Stimulated activated naive B cell treated with anti-CD40 and anti-IgM and Interleukin-4, amounts not matched to agents 10 μg/mL and 1 μg/mL and 100 μg/mL, for 72 hours (primary cell): ENCODE results near the gene DRC3.
"Not testable (repeated sequence)": the region's sequence is repeated elsewhere in the genome, so short reads cannot be mapped to it uniquely, and the experiment has no call there.

ENCODE experiments used
- ATAC-seq, 2 donors: fragments of 150-1000 bp; cut with Tn5 transposase; replicated peaks; 2 replicates each; pipeline ENCODE4 v1.10.0; 2021; ENCODE audit warnings: moderate library complexity in 1 of 2
- DNase-seq: peaks from one replicate; pipeline ENCODE4 v3.0.0; 2021
- H3K27ac Mint-ChIP-seq: one replicate; pipeline ENCODE4 v1.8.0; 2022; ENCODE audit warnings: mild to moderate bottlenecking, mixed read lengths
- H3K27me3 Mint-ChIP-seq, 2 donors: one replicate each; pipeline ENCODE4 v1.8.0; 2022; ENCODE audit warnings: mixed read lengths in 2 of 2
- H3K36me3 Mint-ChIP-seq, 2 donors: one replicate each; pipeline ENCODE4 v1.8.0; 2022; ENCODE audit warnings: mixed read lengths in 2 of 2, mild to moderate bottlenecking in 1 of 2
- H3K4me1 Mint-ChIP-seq, 2 donors: one replicate each; pipeline ENCODE4 v1.8.0; 2022; ENCODE audit warnings: mixed read lengths in 2 of 2, mild to moderate bottlenecking in 1 of 2
- H3K4me3 Mint-ChIP-seq, 2 donors: one replicate each; pipeline ENCODE4 v1.8.0; 2022; ENCODE audit warnings: mild to moderate bottlenecking in 2 of 2, mixed read lengths in 2 of 2, moderate library complexity in 1 of 2
- H3K9me3 Mint-ChIP-seq, 2 donors: one replicate each; pipeline ENCODE4 v1.8.0; 2022; ENCODE audit warnings: mixed read lengths in 2 of 2, mild to moderate bottlenecking in 1 of 2

DRC3 gene

DNA sequence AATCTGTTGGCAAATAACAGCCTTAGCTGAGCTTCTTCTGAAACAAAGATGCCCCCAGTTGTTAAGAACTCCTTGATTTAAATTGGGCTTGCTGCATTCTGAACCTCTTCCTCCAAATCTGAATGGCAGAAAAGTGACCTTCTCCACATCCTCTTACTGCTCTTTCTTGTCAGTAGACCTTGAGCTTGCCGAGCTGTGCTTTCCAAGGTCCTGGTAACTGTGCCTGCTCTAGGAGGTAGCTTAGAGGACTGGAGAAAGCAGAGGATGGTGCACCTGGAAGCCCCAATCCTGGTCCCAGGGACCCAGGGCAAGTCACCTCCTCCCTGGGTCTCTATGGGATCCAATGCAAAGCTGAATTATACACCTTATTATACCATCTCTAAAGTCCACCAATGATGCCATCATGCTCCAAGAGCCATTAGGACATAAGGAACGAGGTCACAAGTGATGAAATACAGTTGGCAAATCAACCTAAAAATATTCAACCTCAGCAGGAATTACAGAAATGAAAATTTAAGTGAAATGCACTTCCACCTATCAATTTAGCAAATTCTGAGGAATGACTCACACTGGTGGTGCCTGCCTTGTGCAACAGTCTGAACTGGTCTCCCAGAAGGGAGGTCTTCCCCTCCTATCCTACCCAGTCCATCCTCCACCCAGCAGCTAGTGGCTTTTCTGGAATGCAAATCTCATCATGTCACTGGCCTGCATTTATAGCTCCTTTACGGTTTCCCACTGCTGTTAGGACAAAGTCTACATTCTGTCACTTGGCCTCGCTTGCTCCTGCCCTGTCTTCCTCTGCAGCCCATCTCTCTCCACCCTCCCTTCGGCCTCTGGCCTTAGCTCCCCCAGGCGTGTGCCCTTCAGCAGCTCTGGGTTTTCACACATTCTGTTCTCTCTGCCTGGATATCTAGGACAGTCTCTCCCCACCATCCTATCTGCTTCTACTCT is 37.1 kb upstream of the DRC3 start:
- no peak for ATAC-seq
- no peaks in the 10 kb centered on the region for H3K27me3 Mint-ChIP-seq
- DNase-seq = no peak
- H3K36me3 Mint-ChIP-seq = no peaks in the 10 kb centered on the region
- H3K9me3 Mint-ChIP-seq = no peaks in the 10 kb centered on the region
- H3K4me1 Mint-ChIP-seq = peaks cover 11 to 16% of the 10 kb centered on the region in 2 donors
- H3K4me3 Mint-ChIP-seq = no peak overlapping the region
- no peak overlapping the region for H3K27ac Mint-ChIP-seq

- ATAC-seq = no peak
- H3K4me3 Mint-ChIP-seq = no peak overlapping the region
- DNase-seq = no peak
- no peaks in the 10 kb centered on the region for H3K27me3 Mint-ChIP-seq
- no peak overlapping the region for H3K27ac Mint-ChIP-seq
- no peaks in the 10 kb centered on the region for H3K9me3 Mint-ChIP-seq
- H3K4me1 Mint-ChIP-seq = peaks cover 11 to 16% of the 10 kb centered on the region in 2 donors
- H3K36me3 Mint-ChIP-seq = no peaks in the 10 kb centered on the region
These were observed 35.3 kb upstream of the DRC3 start for GRCh38 chr17:17937201-17937853.

DNA sequence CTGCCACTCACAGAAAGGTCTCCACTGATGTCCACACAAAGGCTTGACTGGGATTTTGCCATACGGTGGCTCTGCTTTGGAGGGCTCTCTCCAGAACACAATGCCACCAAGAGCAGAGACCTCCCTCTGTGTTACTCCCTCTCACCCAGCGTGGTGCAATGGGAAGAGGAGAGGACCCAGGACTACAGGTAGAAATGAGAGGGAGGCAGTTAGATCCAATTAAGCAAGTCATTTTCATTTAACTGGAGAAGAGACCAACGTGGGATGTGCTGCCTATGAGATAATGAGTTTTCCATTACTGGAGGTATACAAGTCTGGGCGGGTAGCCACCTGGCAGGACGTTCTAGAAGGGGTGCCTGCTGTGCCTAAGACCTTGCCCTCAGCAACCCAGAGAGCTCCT is 34.7 kb upstream of the DRC3 start:
- H3K27ac Mint-ChIP-seq = peak overlapping the region; percentile 51

DNA sequence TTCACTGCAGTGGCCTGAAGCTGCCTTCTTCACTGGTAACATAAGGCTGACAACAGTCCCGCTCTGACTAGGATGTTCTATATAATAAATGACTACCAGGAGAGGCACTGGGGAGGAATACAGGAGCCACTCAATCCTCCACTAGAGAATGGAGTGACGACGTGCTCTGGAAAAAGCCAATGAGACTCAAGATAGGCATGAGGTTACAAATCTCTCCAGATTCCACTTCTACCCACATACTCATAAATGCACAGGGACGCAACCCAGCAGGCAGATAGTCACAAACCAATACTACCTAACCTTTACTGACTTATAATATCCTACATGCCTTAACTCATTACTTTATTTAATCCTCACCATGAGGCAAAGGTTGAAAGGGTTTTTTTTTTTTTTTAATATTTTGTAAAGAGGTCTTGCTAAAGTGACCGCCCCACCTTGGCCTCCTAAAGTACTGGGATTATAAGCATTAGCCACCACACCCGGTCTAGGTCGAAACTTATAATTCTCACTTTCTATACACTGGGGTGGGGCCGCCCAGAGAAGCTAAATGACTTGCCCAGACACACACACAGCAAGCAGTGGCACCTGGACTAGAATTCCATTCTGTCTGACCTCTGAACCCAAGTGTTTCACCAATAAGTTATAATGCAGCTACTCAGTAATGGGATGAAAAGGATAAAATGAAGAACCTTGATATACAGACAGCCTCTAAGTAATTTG is 34.1 kb upstream of the DRC3 start:
- H3K4me1 Mint-ChIP-seq = peaks cover 16 to 21% of the 10 kb centered on the region in 2 donors
- H3K27ac Mint-ChIP-seq = no peak overlapping the region
- ATAC-seq = no peak
- H3K36me3 Mint-ChIP-seq = no peaks in the 10 kb centered on the region
- no peaks in the 10 kb centered on the region for H3K27me3 Mint-ChIP-seq
- no peaks in the 10 kb centered on the region for H3K9me3 Mint-ChIP-seq
- H3K4me3 Mint-ChIP-seq = no peak overlapping the region
- no peak for DNase-seq

More for the DNA sequence above, 34.7 kb upstream of the DRC3 start:
- Mint-ChIP-seq H3K4me1 (peaks cover 11 to 16% of the 10 kb centered on the region in 2 donors), H3K4me3 (no peak overlapping the region), H3K27me3 (no peaks in the 10 kb centered on the region), H3K36me3 (no peaks in the 10 kb centered on the region), H3K9me3 (no peaks in the 10 kb centered on the region)
- no peak for DNase-seq
- ATAC-seq = no peak

- not testable (repeated sequence) for H3K4me3 Mint-ChIP-seq, H3K27me3 Mint-ChIP-seq, ATAC-seq, H3K9me3 Mint-ChIP-seq, H3K27ac Mint-ChIP-seq, H3K36me3 Mint-ChIP-seq, DNase-seq
- H3K4me1 Mint-ChIP-seq = peaks cover 19 to 24% of the 10 kb centered on the region in 2 donors
These were observed 32.7 kb upstream of the DRC3 start for GRCh38 chr17:17939941-17940340.

DNA sequence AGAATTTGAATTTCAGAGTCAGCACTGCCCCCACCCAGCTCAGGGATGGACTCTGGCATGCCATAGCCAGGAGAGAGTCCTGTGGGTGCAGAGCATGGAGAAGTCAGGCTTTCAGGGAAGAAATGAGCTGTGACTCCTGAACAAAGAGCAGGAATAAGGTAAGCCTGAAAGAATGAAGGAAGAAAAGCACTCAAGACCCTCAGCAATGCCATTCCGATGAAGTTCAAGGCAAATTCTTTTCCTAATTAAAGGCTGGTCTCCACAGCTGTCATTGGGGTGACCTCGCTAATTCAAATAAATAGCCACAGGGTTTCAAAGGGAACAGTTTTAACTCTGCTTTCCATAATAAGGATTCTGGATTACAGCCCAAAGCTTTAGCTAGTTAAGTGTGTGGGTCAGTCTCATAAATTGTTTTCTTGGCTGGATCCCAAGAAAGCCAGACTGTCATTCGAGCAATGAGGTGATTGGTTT is 32.2 kb upstream of the DRC3 start:
- DNase-seq = no peak
- Mint-ChIP-seq H3K27ac (no peak overlapping the region), H3K27me3 (no peaks in the 10 kb centered on the region), H3K4me1 (peaks cover 16 to 19% of the 10 kb centered on the region in 2 donors), H3K9me3 (no peaks in the 10 kb centered on the region), H3K36me3 (no peaks in the 10 kb centered on the region), H3K4me3 (no peak overlapping the region)
- no peak for ATAC-seq

DNA sequence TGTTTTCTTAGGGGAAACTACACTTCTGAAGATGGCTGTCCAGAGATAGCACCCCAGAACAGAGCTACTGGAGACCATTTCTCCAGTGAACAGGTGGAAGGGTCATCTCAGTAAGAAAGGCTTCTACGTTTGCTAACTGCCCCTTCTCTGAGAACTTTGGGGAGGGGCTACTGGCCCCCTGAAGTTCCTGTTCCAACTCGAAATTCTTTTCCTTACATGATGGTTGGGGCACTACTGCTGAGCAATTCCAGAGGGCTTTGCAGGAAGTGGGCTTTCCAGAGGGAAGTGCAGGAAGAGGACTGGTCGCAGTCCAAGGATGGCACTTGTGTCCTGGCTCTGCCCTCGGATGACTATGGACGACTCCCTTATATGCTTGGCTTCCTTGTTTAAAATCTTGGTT is 31.6 kb upstream of the DRC3 start:
- Mint-ChIP-seq H3K4me1 (peaks cover 12 to 13% of the 10 kb centered on the region in 2 donors), H3K27ac (no peak overlapping the region), H3K27me3 (no peaks in the 10 kb centered on the region), H3K36me3 (no peaks in the 10 kb centered on the region), H3K9me3 (no peaks in the 10 kb centered on the region), H3K4me3 (no peak overlapping the region)
- DNase-seq (no peak), ATAC-seq (no peak)

GRCh38 chr17:17942846-17943245 is 29.8 kb upstream of the DRC3 start:
- ATAC-seq (no peak), DNase-seq (no peak)
- no peak overlapping the region for H3K4me3 Mint-ChIP-seq
- H3K27me3 Mint-ChIP-seq = no peaks in the 10 kb centered on the region
- H3K27ac Mint-ChIP-seq = no peak overlapping the region
- peaks cover 10 to 11% of the 10 kb centered on the region in 2 donors for H3K4me1 Mint-ChIP-seq
- no peaks in the 10 kb centered on the region for H3K36me3 Mint-ChIP-seq
- no peaks in the 10 kb centered on the region for H3K9me3 Mint-ChIP-seq

DNA sequence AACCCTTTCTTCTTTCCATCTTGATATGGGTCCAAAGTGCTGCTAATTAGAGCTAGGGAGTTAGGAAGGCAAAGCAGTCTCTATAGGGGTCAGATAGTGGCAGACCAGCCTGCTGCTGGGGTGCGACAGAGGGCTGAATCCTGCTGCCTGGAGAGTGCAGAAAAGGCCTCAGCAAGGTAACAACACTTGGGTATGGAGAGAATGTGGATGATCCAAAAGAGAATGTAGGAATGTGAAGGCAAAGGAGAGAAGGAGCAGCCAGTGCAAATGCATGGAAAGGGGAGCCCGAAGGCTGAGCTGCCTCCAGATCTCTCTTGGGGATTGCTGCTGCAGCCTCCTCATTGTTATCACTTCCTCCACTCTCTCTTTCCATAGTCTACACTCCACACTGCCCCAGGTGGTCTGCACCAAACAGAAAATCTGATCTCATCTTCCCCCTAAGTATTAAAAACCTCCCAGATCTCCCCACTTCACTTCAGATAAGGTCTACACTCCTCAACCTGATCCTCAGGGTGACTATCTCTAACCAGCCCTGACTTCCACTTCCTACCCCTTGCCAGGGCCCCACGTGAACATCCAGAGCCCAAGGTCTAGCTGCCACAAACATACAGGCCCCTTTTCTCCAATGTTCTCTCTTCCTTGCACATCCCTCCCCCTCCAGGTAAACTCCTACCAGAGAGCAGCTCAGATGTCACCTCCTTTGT is 29.2 kb upstream of the DRC3 start:
- peak; percentile 39 to 48 for ATAC-seq

GRCh38 chr17:17944242-17944641 is 28.4 kb upstream of the DRC3 start:
- Mint-ChIP-seq H3K9me3 (no peaks in the 10 kb centered on the region), H3K36me3 (no peaks in the 10 kb centered on the region), H3K27me3 (no peaks in the 10 kb centered on the region), H3K27ac (no peak overlapping the region), H3K4me1 (peaks cover 10 to 19% of the 10 kb centered on the region in 2 donors), H3K4me3 (no peak overlapping the region)
- ATAC-seq = no peak
- no peak for DNase-seq

More for the DNA sequence above, 29.2 kb upstream of the DRC3 start:
- DNase-seq = no peak
- Mint-ChIP-seq H3K27ac (no peak overlapping the region), H3K4me3 (no peak overlapping the region), H3K27me3 (no peaks in the 10 kb centered on the region), H3K4me1 (peaks cover 10 to 11% of the 10 kb centered on the region in 2 donors), H3K9me3 (no peaks in the 10 kb centered on the region), H3K36me3 (no peaks in the 10 kb centered on the region)

DNA sequence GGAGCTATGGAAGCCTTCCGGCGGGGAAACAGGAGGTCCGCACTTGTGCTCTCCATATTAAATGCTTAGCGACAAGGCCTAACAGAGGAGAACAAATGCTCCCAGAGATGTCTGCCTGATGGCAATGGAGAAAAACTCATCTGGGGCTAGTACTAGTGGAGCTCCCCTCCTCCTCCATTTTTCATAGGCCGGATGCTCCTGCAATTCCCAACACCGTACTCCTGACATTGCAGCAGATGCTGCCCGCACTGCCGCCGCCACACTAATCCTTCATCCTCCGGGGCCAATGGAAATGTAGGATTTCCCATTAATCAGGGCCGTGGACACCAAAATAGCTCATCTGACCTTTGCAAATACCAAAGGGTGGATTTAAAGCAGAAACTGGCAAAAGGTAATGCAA is 27.9 kb upstream of the DRC3 start:
- H3K9me3 Mint-ChIP-seq = no peaks in the 10 kb centered on the region
- no peaks in the 10 kb centered on the region for H3K36me3 Mint-ChIP-seq
- no peak overlapping the region for H3K4me3 Mint-ChIP-seq
- DNase-seq (no peak), ATAC-seq (no peak)
- H3K27ac Mint-ChIP-seq = no peak overlapping the region
- peaks cover 12 to 22% of the 10 kb centered on the region in 2 donors for H3K4me1 Mint-ChIP-seq
- H3K27me3 Mint-ChIP-seq = no peaks in the 10 kb centered on the region

- Mint-ChIP-seq H3K9me3 (no peaks in the 10 kb centered on the region), H3K36me3 (no peaks in the 10 kb centered on the region), H3K27me3 (no peaks in the 10 kb centered on the region), H3K4me1 (peaks cover 10 to 22% of the 10 kb centered on the region in 2 donors), H3K4me3 (no peak overlapping the region), H3K27ac (no peak overlapping the region)
- DNase-seq (no peak), ATAC-seq (no peak)
These were observed 26.6 kb upstream of the DRC3 start for GRCh38 chr17:17946093-17946492.

DNA sequence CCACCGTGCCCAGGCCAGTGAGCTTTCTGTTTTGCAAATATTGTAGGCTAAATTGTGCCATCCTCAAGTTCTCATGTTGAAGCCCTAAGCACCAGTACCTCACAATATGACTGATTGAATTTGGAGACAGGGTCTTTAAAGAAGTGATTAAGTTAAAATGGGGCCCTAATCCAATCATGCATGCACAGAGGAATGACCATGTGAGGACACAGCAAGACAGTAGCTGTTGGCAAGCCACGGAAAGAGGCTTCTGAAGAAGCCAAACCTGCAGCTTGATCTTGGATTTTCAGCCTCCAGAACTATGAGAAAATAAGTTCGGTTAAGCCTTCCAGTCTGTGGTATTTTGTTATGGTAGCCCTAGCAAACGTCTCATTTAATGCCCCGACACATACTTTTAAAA is 25.4 kb upstream of the DRC3 start:
- Mint-ChIP-seq H3K27me3 (no peaks in the 10 kb centered on the region), H3K9me3 (no peaks in the 10 kb centered on the region), H3K4me1 (peaks cover 10 to 22% of the 10 kb centered on the region in 2 donors), H3K36me3 (no peaks in the 10 kb centered on the region), H3K27ac (no peak overlapping the region), H3K4me3 (no peak overlapping the region)
- no peak for ATAC-seq
- DNase-seq = no peak

DNA sequence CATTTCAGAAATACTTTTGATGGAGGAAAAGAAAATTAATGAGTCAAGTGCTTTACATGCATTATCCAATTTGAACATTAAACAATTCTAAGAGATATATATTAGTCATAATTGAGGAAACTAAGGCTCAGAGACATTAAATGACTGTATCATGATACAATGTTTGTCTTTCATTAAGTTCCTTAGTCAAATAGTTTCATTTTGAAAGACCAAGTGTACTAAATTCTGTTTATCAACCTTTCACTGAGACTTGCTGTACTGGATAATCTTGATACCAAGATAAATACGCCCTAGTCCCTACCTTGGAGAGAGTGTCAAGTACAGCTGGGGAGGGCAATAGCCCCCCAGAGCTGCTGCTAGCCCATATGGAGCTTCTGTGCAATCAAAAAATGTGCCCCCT is 24.7 kb upstream of the DRC3 start:
- Mint-ChIP-seq H3K9me3 (no peaks in the 10 kb centered on the region), H3K4me3 (no peak overlapping the region), H3K27me3 (no peaks in the 10 kb centered on the region), H3K27ac (no peak overlapping the region), H3K36me3 (no peaks in the 10 kb centered on the region), H3K4me1 (peaks cover 10 to 22% of the 10 kb centered on the region in 2 donors)
- ATAC-seq (no peak), DNase-seq (no peak)
